ENCODE data around the gene PRM2.
"Not testable (repeated sequence)": the region's sequence is repeated elsewhere in the genome, so short reads cannot be mapped to it uniquely, and the experiment has no call there.

The PRM2 gene

DNA sequence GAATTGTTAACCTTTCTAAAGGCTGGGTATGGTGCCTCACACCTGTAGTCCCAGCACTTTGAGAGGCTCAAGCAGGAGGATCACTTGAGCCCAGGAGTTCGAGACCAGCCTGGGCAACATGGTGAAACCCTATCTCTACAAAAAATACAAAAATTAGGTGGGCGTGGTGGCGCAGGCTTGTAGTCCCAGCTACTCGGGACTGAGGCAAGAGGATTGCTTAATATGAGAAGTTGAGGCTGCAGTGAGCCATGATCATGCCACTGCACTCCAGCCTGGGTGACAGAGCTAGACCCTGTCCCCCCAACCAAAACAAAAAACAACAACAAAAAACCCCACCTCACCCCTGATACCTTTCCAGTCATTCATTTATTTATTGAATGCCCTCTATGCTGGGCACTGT, 13.4 kb upstream of the PRM2 start:
- DNase-seq (ENCODE audit: low read depth) = not testable (repeated sequence)

DNA sequence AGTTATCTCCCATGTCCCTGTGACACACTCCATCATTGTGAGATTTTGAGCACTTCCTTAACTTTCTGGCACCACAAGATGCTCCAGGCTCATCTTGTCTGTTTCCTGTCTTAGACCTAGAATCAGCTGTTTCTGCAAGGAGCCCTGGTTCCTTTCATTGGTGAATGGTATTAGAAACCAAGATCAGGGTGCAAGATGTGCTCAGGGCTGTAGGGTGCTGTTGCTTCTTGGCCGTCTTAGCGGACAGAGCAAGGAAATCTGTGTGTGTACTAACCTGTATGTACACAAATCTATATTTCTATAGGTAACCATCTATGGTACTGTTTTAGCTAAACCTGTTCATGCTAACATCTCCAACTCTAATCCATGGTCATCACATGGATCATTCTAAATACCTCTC, 12.9 kb upstream of the PRM2 start:
- DNase-seq (ENCODE audit: low read depth) = no peak

DNA sequence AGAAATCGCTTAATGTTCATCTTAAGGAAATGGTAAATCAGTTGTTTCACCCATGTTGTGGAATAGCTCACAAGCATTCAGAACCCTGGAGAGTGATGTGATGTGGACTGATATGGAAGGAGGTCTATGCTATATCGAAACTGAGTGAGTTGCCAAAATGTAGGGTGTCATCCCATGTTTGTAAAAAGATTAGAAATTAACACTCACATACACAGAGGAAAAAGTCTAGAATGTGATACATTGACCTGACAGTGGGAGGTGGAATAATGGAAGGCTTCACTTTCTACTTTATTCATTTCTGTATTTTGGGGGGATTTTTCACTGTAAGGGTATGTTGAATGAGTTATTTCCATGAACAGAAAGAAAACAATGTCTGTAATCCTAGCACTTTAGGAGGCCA, 9.6 kb upstream of the PRM2 start:
- DNase-seq (ENCODE audit: low read depth) = no peak

DNA sequence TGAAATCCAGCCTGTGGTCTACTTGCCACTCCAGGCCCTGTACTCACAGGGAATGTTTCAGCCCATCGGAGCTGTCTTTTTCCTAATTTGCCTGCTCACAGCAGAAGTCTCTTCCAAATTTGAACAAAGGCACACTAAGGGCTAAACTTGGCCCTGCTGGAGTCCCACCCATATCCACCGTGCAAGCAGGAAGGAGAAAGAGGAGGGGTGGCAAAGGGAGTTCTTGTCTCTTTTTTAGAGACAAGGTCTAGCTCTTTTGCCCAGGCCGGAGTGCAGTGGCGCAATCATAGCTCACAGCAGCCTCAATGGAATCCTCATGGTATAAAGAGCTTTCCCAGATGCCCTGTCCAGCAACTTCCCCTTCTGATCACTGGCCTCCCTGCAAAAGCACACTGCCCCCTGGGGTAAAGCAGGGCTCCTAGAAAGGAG, 7.6 kb upstream of the PRM2 start:
- DNase-seq (ENCODE audit: low read depth) = no peak

DNA sequence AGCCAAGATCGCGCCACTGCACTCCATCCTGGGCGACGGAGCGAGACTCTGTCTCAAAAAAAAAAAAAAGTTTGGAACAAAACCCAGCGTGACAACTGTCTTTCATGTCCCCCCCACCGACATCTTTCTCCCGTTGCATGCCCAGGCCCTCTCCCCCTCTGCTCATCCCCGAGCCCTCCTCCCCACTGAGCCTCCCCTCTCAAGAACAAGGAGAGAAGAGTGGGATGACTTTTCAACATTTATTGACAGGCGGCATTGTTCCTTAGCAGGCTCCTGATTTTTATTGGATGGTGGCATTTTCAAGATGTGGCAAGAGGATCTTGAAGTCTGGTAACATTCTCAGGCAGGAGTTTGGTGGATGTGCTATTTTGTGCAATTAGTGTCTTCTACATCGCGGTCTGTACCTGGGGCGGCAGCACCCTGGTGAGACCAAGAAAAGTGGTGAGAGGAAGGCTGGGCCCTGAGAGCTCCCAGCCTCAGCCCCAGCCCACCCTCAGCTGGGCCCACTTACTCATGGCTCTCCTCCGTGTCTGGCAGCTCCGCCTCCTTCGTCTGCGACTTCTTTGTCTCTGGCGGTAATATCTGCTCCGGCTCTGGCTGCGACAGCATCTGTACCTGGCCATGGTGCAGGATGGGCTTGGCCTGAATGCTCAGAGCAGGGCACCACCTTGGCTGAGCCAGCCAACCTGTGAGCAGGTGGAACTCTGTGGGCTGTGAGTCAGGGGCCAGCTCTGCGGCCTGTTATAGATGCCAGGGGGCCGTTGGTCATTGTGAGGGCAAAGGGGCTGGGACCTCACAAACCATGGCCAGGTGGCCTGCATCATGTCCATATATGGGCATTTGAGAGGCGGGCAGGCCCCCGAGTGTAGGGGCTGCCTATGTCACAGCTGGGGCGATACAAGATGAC, 4.6 kb upstream of the PRM2 start, which contains the start of gene PRM1:
Gene PRM1, minus strand, starts transcription at position 715 of the 907 bp plus-strand sequence. Its CDS starts 92 bp downstream, at position 623.
- no peak for DNase-seq (ENCODE audit: low read depth)

DNA sequence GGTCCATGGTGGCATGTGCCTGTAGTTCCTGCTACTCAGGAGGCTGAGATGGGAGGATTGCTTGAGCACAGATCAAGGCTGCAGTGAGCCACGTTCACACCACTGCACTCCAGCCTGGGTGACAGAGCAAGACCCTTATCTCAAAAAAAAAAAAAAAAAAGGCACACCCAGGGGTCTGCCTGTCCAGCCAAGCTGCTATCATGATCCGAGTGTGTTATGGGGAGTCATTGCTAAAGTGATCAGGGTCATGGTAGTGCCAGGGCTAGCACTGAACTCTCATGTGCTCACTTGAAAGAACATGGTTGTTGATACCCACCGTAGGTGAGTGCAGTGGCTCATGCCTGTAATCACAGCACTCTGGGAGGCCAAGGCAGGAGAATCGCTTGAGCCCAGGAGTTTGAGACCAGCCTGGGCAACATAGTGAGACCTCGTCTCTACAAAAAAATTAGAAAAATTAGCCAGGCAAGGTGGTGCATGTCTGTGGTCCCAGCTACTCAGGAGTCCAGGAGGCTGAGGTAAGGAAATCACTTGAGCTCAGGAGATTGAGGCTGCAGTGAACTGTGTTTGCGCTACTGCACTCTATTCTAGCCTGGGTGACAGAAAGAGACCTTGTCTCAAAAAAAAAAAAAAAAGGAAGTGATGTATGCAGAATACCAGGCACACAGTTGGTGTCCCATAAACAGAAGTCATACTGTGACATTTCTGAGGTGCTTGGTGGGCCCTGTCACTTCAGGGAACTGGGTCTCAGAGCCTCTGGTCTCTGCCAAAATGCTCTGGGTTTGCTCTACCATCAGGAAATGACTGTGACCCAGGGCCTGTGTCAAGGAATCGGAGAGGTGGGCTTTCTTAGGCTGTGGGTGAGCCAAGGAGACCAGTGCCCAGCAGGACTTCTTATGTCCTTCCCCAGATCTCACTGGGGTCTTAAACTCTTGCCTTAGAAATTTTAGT, 2.7 kb upstream of the PRM2 start:
- no peak for DNase-seq (ENCODE audit: low read depth)

DNA sequence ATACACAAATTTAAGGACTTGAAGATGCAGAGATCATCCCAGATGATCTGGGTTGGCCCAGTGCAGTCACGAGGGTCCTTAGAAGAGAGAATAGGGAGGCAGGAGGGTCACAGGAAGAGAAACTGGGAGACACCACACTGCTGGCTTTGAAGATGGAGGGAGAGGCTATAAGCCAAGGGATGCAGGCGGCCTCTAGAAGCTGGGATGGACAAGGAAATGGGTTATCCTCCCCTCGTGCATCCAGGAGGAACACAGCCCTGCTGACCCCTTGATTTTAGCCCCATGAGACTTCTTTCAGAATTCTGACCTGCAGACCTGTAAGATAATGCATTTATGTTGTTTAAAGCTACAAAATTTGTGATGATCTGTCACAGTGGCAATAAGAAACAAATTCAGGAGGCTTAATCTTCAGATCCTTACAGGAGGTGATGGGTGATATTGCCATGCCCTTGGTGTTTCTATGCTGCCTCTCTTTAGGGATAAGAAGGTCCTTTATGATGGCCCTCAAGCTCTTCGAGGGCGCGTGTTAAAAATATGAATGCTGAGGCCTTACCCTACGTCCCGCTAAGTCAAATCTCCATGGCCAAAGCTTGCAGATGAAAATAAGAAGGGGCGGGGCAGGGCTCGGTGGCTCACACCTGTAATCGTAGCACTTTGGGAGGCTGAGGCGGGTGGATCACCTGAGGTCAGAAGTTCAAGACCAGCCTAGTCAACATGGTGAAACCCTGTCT, 1.5 kb upstream of the PRM2 start:
- no peak for DNase-seq (ENCODE audit: low read depth)

DNA sequence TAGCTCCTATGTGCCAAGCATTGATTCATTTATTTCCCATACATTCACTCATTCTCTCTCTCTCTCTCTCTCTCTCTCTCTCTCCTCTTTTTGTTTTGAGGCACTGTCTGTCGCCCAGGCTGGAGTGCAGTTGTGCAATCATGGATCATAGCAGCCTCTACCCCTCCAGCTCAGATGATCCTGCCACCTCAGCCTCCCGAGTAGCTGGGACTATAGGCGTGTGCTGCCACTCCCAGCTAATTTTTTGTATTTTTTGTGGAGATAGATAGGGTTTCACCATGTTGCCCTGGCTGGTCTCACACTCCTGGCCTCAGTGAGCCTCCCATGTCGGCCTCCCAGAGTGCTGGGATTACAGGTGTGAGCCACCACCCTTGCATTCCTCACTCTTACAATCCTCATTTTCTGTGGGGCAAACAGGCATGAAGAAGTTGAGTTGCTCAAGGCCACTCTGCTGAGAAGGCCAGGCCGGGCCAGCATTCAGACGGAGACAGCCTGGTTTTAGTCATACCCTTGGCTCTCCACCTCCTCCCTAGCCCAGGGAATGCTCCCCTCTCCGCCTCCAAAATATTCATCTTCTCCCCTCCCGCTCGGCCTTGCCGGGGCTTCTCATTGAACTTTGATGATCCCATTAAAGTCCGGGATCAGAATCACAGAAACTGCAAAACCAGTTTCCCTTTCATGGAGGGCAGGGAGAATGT, 765 bp upstream of the PRM2 start:
- no peak for DNase-seq (ENCODE audit: low read depth)

DNA sequence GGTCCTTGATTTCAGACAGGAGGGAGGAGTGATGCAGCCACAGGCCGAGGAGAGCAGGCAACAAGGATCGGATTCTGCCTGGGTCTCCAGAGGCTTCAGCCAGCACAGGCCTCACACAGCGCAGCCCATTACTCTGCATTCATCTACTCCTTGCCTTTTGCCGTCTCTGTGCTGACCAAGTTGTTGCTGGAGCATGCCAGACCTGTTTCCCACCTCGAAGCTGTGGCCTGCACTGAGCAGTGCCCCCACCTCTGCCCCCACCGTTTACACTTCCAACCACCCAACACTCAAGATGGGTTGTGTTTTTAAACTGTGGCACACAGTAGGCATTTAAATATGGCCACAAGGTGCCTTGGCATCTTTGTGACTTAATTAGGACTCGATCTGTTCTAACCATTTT, 1.3 kb downstream of the PRM2 start:
- DNase-seq (ENCODE audit: low read depth) = no peak

DNA sequence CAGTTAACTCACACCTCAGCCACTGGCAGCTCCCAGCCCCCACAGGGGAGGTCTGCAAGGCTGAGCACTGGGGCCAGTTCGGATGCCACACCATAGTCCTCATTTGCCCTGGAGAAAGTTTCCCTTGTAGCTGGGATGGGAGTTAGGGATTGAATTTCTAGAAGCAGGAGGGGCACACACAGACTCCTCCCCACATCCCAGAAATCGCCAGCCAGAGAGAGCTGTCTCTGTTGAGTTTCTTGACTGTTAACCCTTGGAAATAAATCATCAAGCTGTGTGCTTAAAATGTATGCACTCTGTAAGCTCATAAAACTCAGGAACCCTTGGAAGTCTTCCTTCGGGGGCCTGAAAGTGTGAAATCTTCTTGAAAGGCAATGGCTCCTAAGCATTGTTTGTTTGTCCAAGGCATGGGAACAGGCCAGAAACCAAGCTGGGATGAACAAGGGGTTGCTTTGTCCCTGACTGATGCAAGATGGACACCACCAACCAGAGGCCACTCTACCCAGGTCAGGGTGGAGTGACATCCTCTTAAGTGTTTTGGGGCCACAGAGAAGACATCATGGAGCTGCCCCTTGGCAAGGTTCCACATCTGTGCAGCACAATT, 2.5 kb downstream of the PRM2 start:
- no peak for DNase-seq (ENCODE audit: low read depth)

DNA sequence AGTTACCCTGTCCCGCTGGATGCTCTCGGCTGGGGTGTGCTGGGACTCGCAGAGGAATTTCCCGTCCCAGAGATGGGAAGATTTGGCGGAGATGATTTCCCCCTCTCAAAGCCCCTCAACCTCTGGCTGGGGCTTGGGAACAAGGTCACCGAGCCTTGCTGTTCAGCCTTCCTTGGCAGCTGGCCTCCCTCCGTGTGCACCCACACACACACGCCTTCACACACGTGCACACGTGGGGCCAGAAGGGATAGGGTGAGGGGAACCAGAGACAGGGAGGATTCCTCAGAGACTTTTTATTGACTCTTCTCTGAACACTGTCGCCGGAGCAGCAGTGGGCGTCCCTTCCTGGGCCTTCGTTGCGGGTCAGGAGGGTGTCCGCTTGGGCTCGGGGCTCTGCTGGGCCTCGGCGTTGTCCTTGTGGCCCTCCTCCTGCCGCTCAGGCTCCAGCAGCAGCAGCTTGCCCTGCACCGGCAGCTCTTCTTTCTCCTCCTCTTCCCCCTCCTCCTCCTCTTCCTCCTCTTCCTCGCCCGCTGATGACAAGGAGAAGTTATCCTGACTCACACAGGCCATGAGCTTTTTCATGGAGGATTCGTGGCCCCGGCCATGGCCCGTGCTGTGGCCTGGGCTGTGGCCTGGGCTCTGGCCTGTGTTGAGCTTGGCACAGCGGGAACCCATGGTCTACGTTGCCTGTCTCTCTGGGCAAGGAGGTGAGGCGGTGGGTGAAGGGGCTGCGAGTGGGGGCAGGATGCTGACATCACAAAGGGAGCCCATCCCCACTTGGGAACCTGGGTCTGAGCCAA, 3.2 kb downstream of the PRM2 start, which contains the start of gene PRM3:
Gene PRM3, minus strand, starts transcription at position 709 of the 800 bp plus-strand sequence. Its CDS starts 34 bp downstream, at position 675.
- DNase-seq (ENCODE audit: low read depth) = no peak

DNA sequence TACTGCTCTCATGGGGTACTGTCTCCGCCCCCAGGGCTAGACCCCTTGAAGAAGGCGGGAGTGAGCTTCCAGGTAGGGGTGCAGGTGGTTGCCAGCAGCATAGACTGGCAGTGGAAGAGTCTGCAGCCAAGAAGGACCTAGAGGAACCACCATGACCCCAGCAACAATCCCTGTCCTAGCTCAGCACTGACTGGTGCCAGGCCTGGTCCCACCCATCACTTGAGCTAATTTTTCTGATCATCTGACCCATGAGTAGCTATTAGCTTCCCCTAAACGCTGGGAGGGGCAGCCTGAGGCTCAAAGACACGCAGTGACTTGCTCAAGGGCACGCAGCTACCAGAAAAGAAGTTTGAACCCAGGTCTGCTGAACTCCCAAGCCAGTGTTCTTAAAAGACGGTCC, 3.8 kb downstream of the PRM2 start:
- no peak for DNase-seq (ENCODE audit: low read depth)

DNA sequence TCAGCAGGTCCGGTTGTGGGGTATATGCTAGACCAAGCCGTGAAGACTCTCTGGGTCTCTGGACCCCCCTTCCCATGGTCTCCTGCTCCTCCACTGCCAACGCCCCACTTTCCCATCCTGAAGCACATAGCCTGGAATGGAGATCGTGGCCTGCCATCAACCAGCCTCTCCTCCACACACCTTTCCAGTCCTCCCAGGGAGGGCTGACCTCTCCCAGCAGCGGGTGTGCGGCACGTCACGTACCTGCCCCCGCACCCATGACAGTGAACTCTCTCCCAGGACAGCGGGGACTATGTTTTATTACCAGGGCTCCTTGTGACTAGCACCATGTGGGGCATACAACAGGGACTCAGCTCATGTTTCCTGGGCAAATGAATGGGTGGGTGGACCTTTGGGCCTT, 4.7 kb downstream of the PRM2 start:
- DNase-seq (ENCODE audit: low read depth) = no peak

DNA sequence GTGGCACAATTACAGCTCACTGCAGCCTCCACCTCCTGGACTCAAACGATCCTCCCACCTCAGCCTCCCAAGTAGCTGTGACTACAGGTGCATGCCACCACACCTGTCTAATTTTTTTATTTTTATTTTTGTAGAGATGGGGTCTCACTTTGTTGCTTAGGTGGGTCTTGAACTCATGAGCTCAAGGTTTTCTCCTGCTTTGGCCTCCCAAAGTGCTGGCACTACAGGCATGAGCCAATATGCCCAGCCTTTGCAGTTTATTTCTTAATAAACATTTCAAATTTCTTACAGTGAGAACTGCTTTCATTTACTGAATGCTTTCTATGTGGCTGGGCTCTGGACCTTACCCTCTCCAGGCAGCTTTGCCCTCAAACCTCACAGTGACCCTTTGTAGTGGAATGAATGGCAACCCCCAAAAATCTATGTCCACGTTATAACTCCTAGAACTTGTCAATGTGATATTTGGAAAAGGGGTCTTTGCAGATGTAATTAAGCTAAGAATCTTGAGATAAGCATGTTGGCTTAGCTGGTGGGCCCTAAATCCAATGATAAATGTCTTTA, 5.6 kb downstream of the PRM2 start:
- DNase-seq (ENCODE audit: low read depth) = no peak

DNA sequence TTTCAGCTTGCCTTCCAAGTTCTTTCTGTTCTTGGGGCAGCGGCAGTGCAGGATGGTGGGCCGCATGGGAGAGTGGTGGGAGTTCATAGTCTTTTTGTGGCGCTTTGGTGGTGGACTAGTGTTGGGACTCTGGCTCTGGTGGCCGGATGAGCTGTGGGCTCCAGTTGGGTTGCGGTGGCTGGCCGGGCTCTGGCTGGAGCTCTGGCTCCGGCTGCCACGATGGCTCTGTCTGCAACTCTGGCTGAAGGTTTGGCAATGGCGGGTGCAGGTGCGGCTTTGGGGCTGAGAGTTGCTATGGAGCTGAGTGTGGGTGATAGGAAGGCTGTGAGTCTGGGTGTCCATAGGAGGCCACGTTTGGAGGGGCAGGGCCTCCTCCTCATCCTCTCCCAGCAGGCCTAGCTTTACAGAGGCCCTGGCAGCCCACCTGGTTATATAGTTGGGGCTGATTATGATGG, 7.3 kb downstream of the PRM2 start, which contains the start of gene TNP2:
Gene TNP2, minus strand, starts transcription at position 405 of the 455 bp plus-strand sequence. Its CDS starts 63 bp downstream, at position 342.
- no peak for DNase-seq (ENCODE audit: low read depth)

DNA sequence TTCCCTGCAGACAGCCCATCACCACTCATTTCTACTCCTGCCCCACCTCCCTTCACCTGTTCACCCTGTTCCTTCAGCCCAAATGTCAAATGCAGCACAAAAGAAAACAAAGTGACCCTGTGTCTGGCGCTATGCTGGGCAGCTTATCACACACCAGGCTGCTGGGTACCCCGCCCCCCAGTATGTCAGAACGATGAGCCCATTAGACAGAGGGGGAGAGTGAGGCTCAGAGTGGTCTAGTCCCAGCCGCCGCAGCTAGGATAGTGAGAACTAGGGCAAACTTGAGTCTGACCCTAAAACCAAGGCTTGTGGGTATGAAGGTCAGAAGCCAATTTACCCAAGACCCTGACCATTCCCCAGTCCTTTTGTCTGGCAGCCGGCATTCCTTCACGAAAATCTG, 11.2 kb downstream of the PRM2 start:
- DNase-seq (ENCODE audit: low read depth) = no peak

DNA sequence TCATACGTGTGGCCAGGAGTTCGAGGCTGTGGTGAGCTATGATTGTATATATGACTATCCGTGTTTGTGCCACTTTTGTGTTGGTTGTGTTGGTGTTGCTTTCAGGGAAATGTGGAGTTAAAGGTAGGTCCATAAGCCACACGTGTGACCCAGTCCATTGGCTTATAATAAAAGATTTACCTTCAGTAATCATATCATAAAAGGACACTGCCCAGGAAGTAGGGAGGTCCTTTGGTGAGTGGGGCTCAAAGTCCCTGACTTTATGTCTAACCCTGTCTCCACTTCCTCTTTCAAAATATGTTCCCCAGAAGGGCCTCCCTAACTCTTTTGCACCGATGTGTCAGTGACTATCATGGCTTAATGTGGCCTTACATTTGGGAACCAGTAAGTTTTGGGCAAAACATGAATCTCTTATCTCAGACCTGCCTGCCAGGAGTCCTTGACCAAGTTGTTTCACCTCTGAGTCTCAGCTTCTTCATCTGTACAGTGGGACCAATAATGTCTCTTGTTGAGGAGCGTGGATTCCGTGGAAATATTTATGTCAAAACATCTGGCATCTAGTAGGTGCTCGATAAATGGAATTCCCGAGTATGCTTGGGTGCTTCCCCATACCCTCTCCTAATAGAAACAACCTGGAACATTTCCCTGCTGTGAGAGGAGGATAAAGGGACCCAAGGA, 12.0 kb downstream of the PRM2 start:
- no peak for DNase-seq (ENCODE audit: low read depth)

DNA sequence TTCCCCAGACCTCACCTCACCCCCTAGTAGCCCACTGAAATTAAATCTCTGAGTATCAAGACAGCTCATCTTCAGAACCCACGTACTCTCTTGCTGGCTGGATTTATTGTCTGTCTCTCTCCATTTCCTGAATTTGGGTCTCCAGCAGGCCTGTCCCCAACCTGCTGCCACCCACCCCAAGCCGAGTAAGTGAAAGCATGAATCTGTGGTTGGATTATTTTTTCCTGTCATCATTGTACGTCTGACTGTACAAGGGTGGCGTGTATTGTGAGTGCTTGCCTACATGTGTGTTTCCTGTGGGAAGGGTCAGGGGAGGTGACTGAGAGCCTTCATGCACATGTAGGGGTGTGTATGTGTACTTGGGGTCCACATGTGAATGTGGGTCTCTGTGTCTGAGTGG, 12.5 kb downstream of the PRM2 start:
- peak; percentile 54 for DNase-seq (ENCODE audit: low read depth)

DNA sequence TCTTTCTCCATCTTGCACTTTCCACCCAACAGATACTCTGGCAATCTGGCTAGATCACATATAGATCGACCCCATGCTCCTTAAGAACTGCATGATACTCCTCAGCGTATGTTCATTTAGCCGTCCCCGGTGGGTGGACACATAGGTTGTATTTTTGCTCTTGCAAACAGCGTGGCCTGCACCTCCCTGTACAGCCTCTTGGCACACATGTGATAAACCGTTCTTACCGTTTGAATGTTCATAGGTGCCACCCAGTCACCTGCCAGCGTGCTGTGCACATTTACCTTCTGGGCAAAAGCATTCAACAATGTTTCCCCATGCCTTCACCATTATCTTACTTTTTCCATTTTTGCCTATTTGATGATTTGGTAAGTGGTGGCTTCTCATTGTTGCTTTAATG, 13.4 kb downstream of the PRM2 start:
- DNase-seq (ENCODE audit: low read depth) = no peak
